Tibial nerve (tissue), 3 donors: ENCODE measurements around the gene DNAJB13.

Source experiments
- CTCF ChIP-seq, 5 experiments: fragments of 200-600 bp in 3 of 5; fragments of 450-650 bp in 2 of 5; sonication (generic) in 3 of 5; IDR thresholded peaks; one replicate each; pipeline ENCODE4 v1.5.1; 2016 to 2019; ENCODE audit warnings: antibody characterized with exemption in 5 of 5, mild to moderate bottlenecking in 3 of 5, moderate library complexity in 2 of 5
- POLR2A ChIP-seq, 2 donors: fragments of 450-650 bp; IDR thresholded peaks; one replicate each; pipeline ENCODE4 v1.6.1; 2017; ENCODE audit warnings: antibody characterized with exemption in 2 of 2, mild to moderate bottlenecking in 2 of 2, moderate library complexity in 2 of 2

GRCh38 chr11:73921180-73921579 lies 29.6 kb upstream of the DNAJB13 start:
- TF ChIP-seq POLR2A (IDR thresholded peaks at IDR 0.05) (no peak), CTCF (IDR thresholded peaks at IDR 0.05) (no peak)
